ENCODE measurements around the gene CD151.

DNA sequence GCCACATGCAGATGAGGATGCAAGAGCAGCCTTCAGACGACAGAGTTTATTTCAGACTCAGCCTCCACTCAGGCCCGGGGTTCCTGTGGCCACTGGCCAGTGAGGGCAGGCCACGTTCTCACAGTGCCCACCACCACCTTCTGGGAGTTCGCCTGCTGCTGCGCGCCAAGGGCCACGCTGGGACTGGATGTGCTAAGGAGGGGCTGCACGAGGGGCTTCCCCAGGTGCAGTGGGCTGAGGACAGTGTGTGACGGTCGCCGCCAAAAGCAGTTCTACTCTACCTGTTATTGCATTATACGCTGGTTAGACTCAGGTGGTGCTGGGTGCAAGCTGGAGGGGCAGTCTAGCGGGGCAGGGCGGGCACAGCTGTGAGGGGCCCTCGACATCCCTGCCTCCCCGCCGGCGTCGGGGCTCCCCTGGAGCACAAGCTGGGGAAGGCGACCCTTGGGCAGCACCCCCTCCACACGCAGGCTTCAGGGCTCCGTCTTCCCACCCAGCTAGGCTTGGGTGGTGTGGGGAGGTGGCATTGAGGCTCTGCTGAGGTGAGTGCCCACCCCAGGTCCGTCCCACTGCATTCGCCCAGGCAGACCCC, 45.6 kb upstream of the CD151 start:
- no peak for TF ChIP-seq RAD21 (IDR thresholded peaks at IDR 0.05)
- TF ChIP-seq, protein P1, sequence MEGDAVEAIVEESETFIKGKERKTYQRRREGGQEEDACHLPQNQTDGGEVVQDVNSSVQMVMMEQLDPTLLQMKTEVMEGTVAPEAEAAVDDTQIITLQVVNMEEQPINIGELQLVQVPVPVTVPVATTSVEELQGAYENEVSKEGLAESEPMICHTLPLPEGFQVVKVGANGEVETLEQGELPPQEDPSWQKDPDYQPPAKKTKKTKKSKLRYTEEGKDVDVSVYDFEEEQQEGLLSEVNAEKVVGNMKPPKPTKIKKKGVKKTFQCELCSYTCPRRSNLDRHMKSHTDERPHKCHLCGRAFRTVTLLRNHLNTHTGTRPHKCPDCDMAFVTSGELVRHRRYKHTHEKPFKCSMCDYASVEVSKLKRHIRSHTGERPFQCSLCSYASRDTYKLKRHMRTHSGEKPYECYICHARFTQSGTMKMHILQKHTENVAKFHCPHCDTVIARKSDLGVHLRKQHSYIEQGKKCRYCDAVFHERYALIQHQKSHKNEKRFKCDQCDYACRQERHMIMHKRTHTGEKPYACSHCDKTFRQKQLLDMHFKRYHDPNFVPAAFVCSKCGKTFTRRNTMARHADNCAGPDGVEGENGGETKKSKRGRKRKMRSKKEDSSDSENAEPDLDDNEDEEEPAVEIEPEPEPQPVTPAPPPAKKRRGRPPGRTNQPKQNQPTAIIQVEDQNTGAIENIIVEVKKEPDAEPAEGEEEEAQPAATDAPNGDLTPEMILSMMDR (IDR thresholded peaks at IDR 0.05; ENCODE audit: low read depth, low read length, missing input control) = no peak
- TF ChIP-seq TAF1 (conservative IDR thresholded peaks at IDR 0.05) = no peak
- TF ChIP-seq GABPA (IDR thresholded peaks at IDR 0.05 in 1 of 2, conservative IDR thresholded peaks at IDR 0.05 in 1 of 2) = no peak
- no peak for TF ChIP-seq YY1 (IDR thresholded peaks at IDR 0.05)
- TF ChIP-seq JUND (IDR thresholded peaks at IDR 0.05) = no peak
- no peak for TF ChIP-seq SP1 (IDR thresholded peaks at IDR 0.05)
- TF ChIP-seq HNF4A (conservative IDR thresholded peaks at IDR 0.05) = no peak
- TF ChIP-seq, protein P2, sequence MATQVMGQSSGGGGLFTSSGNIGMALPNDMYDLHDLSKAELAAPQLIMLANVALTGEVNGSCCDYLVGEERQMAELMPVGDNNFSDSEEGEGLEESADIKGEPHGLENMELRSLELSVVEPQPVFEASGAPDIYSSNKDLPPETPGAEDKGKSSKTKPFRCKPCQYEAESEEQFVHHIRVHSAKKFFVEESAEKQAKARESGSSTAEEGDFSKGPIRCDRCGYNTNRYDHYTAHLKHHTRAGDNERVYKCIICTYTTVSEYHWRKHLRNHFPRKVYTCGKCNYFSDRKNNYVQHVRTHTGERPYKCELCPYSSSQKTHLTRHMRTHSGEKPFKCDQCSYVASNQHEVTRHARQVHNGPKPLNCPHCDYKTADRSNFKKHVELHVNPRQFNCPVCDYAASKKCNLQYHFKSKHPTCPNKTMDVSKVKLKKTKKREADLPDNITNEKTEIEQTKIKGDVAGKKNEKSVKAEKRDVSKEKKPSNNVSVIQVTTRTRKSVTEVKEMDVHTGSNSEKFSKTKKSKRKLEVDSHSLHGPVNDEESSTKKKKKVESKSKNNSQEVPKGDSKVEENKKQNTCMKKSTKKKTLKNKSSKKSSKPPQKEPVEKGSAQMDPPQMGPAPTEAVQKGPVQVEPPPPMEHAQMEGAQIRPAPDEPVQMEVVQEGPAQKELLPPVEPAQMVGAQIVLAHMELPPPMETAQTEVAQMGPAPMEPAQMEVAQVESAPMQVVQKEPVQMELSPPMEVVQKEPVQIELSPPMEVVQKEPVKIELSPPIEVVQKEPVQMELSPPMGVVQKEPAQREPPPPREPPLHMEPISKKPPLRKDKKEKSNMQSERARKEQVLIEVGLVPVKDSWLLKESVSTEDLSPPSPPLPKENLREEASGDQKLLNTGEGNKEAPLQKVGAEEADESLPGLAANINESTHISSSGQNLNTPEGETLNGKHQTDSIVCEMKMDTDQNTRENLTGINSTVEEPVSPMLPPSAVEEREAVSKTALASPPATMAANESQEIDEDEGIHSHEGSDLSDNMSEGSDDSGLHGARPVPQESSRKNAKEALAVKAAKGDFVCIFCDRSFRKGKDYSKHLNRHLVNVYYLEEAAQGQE (IDR thresholded peaks at IDR 0.05) = no peak

Measured in liver (tissue), 3 donors.